HL-60 (cell line): ENCODE measurements around the gene COMMD2.

Experiments
- DNase-seq, 2 experiments: peaks; one replicate each; pipeline ENCODE4 v3.0.0-alpha.2; 2010 to 2020; ENCODE audit warnings: low read depth in 1 of 2, low spot score in 1 of 2
- H3K27ac ChIP-seq: fragments of 250-450 bp; sonication (Bioruptor Pico); replicated peaks from 2 replicates; pipeline ENCODE4 v1.5.1; 2020; ENCODE audit warnings: mild to moderate bottlenecking, moderate library complexity
- H3K27me3 ChIP-seq: fragments of 250-450 bp; sonication (Bioruptor Pico); 2 replicates; pipeline ENCODE4 v1.5.1; 2021; ENCODE audit warnings: mild to moderate bottlenecking, moderate library complexity; ENCODE audit not compliant: insufficient read depth, poor library complexity, severe bottlenecking
- H3K4me3 ChIP-seq: replicated peaks from 2 replicates; pipeline ENCODE4 v1.5.1; 2011; ENCODE audit warnings: mild to moderate bottlenecking, control low read depth, low read length; ENCODE audit not compliant: insufficient read depth
- CTCF ChIP-seq: IDR thresholded peaks from one replicate; pipeline ENCODE4 v1.5.1; 2011; ENCODE audit warnings: low read length, control low read depth, inconsistent platforms; ENCODE audit not compliant: insufficient read depth
- GABPA ChIP-seq: IDR thresholded peaks from 2 replicates; pipeline ENCODE4 v1.6.1; 2012; ENCODE audit warnings: low read depth
- POLR2AphosphoS5 ChIP-seq: IDR thresholded peaks from 2 replicates; pipeline ENCODE4 v1.6.1; 2012; ENCODE audit warnings: low read depth
- SPI1 ChIP-seq: IDR thresholded peaks from 2 replicates; pipeline ENCODE4 v1.6.1; 2012; ENCODE audit warnings: low read depth, mild to moderate bottlenecking, borderline replicate concordance
- TF ChIP-seq, protein P1 (sequence below): IDR thresholded peaks from 2 replicates; pipeline ENCODE4 v1.6.1; 2012; ENCODE audit warnings: low read depth; ENCODE audit not compliant: insufficient replicate concordance

COMMD2 gene

DNA sequence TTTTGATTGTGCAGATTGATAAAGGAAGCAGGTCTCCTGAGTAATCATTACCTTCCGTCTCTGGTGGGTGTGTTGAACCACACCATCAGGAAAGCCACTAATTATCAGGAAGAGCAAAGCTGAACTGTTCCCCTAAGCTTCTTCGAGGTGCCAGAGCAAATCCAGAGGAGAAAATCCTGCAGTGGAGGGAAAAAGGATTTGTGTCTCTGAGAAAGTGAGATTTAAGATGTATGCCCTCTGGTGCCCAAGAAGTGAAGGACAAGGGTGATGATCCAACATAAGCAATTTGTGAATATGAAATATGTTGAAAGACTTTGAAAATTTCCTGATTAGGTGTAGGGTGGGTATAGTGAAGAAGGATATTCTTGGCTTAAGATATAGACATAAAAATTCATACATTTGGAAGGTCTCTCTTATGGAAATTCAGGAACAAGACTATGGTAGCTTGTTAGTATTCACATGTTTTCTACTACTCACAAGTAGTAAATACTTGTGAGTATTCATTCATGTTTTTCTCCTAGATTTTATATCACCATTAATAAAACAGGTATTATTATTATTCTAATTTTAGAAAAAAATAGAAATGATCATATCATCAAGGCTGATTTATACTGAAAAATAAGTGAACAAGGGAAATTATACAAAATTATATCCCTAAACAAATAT lies 34.8 kb downstream of the COMMD2 start:
- TF ChIP-seq POLR2AphosphoS5, result no peak
- TF ChIP-seq, protein P1, sequence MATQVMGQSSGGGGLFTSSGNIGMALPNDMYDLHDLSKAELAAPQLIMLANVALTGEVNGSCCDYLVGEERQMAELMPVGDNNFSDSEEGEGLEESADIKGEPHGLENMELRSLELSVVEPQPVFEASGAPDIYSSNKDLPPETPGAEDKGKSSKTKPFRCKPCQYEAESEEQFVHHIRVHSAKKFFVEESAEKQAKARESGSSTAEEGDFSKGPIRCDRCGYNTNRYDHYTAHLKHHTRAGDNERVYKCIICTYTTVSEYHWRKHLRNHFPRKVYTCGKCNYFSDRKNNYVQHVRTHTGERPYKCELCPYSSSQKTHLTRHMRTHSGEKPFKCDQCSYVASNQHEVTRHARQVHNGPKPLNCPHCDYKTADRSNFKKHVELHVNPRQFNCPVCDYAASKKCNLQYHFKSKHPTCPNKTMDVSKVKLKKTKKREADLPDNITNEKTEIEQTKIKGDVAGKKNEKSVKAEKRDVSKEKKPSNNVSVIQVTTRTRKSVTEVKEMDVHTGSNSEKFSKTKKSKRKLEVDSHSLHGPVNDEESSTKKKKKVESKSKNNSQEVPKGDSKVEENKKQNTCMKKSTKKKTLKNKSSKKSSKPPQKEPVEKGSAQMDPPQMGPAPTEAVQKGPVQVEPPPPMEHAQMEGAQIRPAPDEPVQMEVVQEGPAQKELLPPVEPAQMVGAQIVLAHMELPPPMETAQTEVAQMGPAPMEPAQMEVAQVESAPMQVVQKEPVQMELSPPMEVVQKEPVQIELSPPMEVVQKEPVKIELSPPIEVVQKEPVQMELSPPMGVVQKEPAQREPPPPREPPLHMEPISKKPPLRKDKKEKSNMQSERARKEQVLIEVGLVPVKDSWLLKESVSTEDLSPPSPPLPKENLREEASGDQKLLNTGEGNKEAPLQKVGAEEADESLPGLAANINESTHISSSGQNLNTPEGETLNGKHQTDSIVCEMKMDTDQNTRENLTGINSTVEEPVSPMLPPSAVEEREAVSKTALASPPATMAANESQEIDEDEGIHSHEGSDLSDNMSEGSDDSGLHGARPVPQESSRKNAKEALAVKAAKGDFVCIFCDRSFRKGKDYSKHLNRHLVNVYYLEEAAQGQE, result no peak
- no peak for TF ChIP-seq GABPA
- TF ChIP-seq SPI1, result no peak
- TF ChIP-seq CTCF, result no peak
- Histone ChIP-seq H3K4me3 (no peak overlapping the region), H3K27ac (no peak overlapping the region), H3K27me3 (no peaks in the 10 kb centered on the region)
- peak in 1 of 2 experiments; percentile 27 for DNase-seq

GRCh38 chr3:149716984-149717383 lies 35.3 kb downstream of the COMMD2 start:
- Histone ChIP-seq H3K27ac (no peak overlapping the region), H3K4me3 (no peak overlapping the region), H3K27me3 (no peaks in the 10 kb centered on the region)
- no peak for DNase-seq
- no peak for TF ChIP-seq CTCF
- TF ChIP-seq, protein P1, result no peak
- no peak for TF ChIP-seq GABPA
- no peak for TF ChIP-seq POLR2AphosphoS5
- TF ChIP-seq SPI1, result no peak

DNA sequence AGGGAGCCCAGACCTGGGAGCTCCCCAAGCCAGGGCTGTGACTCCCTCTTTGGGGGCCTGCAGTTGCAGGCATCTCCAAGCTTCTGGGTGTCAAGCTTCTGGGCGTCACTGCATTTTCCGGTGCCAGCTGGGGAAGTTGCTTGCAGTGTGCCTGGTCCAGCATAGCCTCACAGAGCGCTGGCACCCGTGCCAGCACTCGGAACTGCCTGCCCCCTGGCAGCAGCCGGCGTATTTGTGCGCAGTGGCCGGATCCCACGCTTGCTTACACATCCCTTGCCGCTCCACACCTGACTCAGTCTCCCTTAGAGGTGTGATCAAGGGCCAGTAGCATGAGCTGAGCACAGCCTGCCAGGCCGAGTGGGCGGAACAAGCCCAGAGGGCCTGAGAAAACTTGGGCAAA lies 37.0 kb downstream of the COMMD2 start:
- TF ChIP-seq POLR2AphosphoS5 (no peak), GABPA (no peak), SPI1 (no peak), CTCF (no peak)
- TF ChIP-seq, protein P1, result no peak

More for the DNA sequence above, 37.0 kb downstream of the COMMD2 start:
- no peak for DNase-seq
- H3K27ac ChIP-seq, result no peak overlapping the region
- H3K4me3 ChIP-seq, result no peak overlapping the region
- no peaks in the 10 kb centered on the region for H3K27me3 ChIP-seq
